HG03103 (cell line): ENCODE results near the gene ATP8A2.

Source experiments
- ATAC-seq: cut with Tn5 transposase; IDR thresholded peaks from one replicate; pipeline ENCODE4 v1.9.1; 2021; ENCODE audit warnings: low read depth; ENCODE audit not compliant: unreplicated experiment

Gene ATP8A2

DNA sequence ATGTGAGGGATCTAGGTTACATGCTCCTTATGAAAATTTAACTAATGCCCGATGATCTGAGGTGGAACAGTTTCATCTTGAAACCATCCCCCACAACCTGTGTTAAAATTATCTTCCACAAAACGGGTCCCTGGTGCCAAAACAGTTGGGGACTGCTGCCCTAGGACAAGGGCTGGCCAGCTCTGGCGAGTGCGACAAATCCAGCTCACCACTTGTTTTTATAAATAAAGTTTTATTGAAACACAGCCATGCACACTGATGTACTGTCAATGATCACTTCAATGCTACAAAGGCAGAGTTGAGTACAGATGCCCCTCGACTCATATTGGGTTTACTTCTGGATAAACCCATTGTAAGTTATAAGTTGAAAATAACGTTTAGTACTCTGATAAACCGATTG is 235.3 kb downstream of the ATP8A2 start:
- no peak for ATAC-seq

GRCh38 chr13:25608181-25608580 is 236.4 kb downstream of the ATP8A2 start:
- no peak for ATAC-seq

- ATAC-seq, result no peak
Measured at GRCh38 chr13:25616674-25617073, 244.9 kb downstream of the ATP8A2 start.

DNA sequence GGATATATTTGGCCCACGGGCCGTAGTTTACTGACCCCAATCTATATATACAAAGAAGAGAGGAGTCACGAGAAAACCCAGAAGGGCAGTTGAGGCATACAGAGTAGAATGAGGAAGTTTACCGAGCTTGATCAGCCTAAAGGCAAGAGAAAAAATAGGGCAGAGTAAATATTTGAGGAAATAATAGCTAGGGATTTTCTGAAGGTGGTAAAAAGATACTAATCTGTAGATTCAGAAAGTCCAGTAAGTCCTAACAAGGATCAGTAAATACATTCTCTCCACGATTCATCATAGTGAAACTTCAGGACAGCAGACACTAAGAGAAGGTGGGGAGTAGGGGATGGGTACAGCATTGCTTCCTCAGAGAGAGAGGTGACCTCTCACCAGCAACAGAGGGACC is 248.1 kb downstream of the ATP8A2 start:
- no peak for ATAC-seq

- no peak for ATAC-seq
Measured at GRCh38 chr13:25625414-25625813, 253.6 kb downstream of the ATP8A2 start.

DNA sequence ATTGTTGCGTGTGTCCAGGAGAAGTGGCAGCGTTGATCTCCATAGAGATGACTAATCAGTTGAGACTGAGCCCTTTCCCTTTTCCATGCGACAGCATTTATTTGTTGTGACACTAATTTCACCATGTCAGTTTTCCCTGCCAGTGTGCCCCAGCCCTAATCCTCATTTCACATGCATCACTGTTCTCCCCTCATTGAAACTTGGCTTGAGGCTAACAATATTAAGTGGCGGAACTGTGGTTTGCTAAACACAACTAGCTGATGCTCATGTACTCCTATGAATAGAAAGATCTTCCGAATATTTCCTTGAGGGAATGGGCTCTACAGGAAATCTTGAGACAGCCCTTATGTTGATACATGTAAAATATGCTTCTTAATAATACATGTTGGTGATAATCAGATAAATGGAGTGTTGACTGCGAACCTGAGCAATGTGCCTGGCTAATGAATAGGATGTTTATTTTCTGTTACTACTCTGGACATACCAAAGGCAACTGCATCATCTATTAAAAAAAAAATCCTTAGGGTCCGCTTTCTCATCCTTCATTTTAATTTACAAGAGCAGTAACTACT is 258.6 kb downstream of the ATP8A2 start:
- ATAC-seq, result no peak

DNA sequence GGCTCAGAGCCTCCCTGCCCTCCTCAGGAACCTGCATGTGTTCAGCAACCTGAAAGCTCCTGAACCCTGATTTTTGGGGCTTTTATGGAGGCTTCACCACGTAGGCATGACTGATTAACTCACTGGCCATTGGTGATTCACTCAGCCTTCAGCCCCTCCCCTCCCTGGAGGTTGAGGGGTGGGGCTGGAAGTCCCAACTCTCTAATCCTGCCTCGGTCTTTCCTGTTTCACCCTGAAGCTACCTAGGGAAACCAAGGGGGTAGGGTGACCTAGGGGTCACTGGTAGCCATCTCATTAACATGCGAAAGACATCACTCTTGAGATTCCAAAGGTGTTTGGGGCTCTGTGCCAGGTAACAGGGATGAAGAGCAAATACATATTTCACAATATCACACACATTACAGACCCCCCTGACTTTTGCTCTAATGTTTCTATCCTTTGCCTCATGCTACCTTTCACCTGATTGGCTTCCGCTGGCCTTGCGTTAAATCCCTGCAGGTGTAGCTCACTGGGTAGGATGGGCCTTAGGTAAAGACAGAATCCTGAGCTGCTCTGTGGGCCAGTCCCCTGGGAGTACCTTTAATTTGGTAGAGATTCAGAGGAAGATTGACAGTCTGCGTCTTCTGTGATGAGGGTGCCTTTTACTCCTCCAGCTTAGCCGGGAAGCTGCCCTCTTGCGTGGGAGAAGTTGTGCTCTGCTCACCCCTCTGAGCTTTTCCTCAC is 260.6 kb downstream of the ATP8A2 start:
- ATAC-seq, result no peak

- no peak for ATAC-seq
Measured at GRCh38 chr13:25633093-25633492, 261.3 kb downstream of the ATP8A2 start.

- no peak for ATAC-seq
Measured at GRCh38 chr13:25645681-25646080, 273.9 kb downstream of the ATP8A2 start.

GRCh38 chr13:25649001-25649633 is 277.3 kb downstream of the ATP8A2 start:
- no peak for ATAC-seq

GRCh38 chr13:25652764-25653163 is 281.0 kb downstream of the ATP8A2 start:
- no peak for ATAC-seq

DNA sequence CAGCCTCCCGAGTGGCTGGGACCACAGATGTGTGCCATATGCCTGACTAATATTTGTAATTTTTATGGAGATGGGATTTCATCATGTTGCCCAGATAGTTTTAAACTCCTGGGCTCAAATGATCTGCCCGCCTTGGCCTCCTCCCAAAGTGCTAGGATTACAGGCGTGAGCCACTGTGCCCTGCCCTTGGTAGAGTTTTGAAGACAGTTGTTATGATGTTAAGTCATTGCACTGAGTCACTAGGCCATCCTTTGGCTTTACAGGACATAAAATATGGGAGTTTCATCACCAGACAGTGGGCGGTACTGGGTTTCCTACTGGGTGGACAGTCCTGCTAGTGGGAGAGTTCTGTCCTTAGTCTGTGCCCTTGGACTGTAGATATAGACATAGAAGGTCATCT is 282.5 kb downstream of the ATP8A2 start:
- ATAC-seq, result no peak

- no peak for ATAC-seq
Measured at GRCh38 chr13:25657157-25657556, 285.4 kb downstream of the ATP8A2 start.

GRCh38 chr13:25659091-25659795 is 287.5 kb downstream of the ATP8A2 start:
- no peak for ATAC-seq

- no peak for ATAC-seq
Measured at GRCh38 chr13:25660996-25661395, 289.2 kb downstream of the ATP8A2 start.

DNA sequence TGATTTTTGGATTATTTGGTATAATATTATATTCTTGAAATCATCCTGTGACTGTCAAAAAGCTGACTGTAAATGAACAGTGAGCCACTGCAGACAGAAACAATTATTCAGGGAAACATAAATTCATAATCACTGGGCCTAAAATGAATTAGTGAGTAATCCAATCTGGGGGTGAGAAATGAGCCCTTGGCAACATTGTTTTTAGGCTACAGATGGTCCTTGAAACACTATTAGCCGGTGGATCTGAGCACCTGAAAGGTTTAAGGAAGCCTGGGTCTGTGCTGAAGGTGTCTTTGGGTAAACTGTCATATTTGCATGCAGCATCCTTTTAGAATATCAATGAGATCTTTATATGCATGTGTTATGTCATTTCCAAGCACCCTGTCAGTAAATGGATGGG is 290.7 kb downstream of the ATP8A2 start:
- no peak for ATAC-seq

DNA sequence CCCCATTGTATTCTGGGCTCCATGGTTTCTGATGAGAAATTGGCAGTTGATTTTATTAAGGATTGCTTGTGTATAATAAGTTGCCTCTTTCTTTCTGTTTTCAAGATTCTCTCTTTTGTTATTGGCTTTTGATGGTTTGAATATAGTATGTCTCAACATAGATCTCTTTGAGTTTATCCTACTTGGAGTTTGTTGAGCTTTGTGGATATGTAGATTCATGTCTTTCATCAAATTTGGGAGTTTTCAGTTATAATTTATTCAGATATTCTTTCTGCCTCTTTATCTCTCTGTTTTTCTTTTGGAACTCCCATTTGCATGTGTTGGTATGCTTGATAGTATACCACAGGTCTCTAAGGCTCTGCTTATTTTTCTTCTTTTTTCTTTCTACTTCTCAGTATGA is 296.6 kb downstream of the ATP8A2 start:
- no peak for ATAC-seq

DNA sequence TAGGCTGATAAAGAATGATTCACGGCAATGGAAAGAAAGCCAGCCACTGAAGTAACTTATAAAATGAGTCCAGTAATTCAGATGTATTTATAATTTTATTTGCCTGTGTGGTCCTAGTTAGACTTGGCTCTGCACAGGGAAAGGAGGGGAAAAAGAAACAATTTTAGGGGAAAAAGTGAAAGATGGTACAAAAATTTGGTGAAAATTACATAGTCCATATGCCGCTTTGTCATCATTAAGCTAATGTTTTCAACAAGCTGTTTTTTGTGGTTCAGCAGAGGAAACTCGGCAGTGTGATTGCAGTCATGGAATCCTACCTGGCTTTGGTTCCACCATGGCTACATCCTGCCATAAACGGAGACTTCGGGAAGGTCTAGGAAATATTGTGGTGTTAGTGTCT is 301.9 kb downstream of the ATP8A2 start:
- no peak for ATAC-seq

DNA sequence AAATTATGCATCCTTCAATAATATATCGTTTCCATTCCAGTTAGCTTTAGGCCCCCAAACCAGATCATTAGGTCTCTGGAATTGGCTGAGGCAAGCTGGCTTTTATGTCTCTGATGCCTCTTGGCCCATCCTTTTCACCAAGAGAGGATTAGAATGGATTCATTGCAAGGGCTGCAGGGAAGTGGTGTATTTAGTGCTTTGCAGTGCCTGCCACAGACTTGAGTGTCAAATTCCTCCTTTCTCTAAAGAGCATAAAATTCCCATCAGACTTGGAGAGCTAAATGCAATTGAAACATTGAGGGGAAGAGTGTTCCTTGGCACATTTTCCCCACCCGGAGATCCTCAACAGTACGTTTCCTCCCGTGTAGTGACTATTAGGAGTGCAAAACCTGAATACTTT is 302.6 kb downstream of the ATP8A2 start:
- ATAC-seq, result no peak

- no peak for ATAC-seq
Measured at GRCh38 chr13:25675060-25675459, 303.3 kb downstream of the ATP8A2 start.

GRCh38 chr13:25677956-25678355 is 306.2 kb downstream of the ATP8A2 start:
- no peak for ATAC-seq
